NCI-H2171 (cell line): ENCODE results near the gene BTBD9.
"Not testable (repeated sequence)": the region's sequence is repeated elsewhere in the genome, so short reads cannot be mapped to it uniquely, and the experiment has no call there.

ENCODE experiments used
- DNase-seq: peaks from one replicate; lab custom pipeline; 2025; lab: John Stamatoyannopoulos, UW

BTBD9 gene

GRCh38 chr6:38429546-38429945 is 210.2 kb downstream of the BTBD9 start:
- no peak for DNase-seq

DNA sequence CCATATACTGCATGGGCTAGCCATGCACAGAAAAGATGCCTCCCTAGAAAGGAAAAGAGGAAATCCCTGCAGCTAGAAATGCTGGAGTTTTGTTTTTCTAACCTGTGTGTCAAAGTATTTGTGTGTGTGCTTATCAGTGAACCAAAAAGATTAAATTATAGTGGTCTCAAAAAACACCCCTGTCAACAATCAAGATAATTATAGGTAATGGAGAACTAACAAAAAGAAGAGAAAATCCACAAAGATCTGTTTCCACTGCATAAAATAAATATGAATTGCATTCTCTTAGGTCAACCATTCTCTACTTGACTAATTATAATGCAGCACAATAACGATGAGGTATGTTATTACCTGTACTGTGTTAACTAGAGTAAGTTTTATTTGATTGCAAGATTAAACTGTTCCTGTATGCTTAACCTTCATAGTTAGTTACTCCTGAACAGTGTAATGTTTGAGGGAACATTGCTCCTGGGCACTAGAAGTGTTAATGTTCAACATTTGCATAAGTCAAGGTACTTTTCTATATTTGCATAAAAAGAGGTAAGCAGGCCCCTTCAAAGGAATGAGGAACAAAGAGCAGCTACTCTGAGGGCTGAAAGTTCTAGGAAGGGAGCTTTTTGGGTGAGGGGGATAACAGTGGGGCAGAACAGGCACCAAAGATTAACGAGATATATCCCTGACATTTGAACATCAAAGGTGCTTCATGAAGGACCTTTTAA is 212.1 kb downstream of the BTBD9 start:
- no peak for DNase-seq

DNA sequence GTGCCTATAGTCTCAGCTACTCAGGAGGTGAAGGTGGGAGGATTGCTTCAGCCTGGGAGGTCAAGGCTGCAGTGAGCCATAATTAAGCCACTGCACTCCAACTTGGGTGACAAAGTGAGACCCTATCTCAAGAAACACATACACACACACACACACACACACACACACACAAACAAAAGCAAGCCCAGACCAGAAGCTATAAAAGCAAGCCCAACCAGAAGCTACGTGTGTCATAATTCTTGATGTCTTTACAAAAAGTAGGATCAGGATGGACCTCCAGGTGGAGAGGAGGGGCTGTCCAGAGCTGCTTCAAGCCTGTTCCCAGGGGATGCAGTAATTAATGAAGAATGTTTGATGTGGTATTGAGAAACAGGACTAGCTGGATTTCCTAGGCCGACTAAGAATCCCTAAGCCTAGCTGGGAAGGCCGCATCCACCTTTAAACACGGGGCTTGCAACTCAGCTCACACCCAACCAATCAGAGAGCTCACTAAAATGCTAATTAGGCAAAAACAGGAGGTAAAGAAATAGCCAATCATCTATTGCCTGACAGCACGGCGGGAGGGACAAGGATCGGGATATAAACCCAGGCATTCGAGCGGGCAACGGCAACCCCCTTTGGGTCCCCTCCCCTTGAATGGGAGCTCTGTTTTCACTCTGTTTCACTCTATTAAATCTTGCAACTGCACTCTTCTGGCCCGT is 213.8 kb downstream of the BTBD9 start:
- not testable (repeated sequence) for DNase-seq

GRCh38 chr6:38423746-38424145 is 216.0 kb downstream of the BTBD9 start:
- DNase-seq: no peak

DNA sequence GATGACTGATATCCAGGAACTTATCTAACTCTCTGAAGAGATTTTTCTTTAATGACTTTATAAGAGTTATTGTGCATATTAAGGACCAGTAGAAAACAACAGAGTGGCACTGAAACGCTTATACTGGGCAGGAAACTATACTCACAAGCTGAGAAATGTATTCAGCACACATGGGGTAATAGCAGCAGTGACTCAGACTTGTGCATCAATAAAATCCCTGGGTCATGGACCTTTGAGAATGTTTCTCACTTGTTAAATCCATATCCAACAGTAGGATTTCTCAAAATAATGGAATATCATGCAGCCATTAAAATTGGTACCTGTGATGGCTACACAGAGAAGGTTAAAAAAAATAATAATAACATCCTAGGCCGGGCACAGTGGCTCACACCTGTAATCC is 219.5 kb downstream of the BTBD9 start:
- no peak for DNase-seq

- no peak for DNase-seq
Observed at GRCh38 chr6:38417521-38417920, 222.2 kb downstream of the BTBD9 start.

DNA sequence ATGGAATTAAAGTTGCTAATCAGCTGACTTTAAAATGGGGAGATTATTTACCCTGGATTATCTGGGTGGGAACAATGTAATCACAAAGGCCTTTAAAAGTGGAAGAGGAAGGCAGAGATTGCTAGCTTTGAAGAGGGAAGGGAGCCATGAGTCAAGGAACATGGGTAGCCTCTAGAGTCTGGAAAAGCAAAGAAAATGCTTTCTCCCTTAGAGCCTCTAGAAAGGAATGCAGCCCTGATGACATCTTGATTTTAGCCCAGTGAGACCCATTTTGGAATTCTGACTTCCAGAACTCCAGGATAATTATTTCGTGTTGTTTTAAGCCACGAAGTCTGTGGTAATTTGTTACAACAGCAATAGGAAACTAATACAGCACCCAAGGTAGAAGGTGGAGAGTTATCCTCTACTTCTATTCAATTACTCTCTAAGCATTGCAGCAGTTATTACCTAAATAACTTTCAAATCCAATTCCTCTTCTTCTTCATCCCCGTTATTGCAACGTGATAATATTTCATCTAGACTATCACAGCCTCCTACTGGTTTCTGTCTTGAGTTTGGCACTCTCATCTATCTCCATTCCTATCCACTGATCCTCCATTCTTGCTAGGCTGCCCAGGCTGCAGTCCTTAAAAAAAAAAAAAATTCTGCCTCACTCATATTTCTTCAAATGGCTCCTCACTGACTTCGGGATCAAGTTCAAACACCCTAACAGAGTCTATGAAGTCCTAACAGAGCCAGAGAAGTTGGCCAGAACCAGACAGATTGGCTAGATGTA is 224.3 kb downstream of the BTBD9 start:
- no peak for DNase-seq

DNA sequence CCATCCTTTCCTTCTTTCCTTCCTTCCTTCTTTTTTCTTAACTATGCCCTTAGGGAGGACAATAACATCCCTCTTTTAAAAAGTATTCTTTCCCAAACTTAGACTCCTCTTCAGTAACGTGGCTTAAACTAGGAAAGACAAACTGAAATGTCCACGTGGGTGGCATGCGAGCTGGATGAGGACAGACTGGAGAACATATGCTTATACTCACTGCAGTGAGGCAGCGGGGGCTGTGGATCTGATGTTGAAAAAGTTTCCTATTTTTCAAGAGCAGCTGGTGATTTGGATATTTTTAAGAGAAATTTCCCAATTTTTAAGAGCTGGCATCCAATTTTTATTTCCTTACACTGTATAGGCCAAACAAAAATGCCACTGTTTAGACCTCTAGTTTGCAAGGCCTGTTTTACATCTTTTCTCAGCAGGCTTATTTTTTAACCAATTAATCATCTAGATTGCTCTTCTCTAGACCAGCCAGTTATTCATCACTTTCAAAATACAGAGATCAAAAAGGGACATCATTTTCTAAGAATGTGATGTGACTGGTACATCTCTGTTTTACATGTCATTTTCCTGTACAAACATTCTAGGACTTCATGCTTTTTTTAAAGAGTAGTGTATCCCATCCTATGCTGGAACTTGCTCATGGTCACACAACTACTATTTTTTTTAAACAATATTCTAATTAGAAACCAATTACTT is 226.5 kb downstream of the BTBD9 start:
- DNase-seq: no peak

DNA sequence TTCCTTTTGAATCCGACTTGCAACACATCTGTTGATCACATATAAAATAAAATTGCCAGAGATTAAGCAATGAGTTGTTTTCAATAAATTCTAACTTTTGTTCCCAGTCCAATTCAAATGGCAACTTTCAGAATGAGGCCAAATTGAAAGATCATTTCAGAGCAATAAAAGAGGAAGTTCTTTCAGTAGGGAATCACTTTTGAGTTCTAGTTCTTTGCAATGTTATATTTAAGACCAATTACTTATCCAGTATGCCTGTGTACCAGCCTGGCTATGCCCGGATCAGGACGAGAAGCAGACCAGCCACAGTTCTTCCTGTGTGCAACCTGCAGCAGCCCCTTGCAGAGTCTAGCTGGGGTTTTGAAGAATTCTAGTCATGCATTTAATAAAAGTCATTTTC is 232.5 kb downstream of the BTBD9 start:
- no peak for DNase-seq

GRCh38 chr6:38406096-38406495 is 233.6 kb downstream of the BTBD9 start:
- no peak for DNase-seq

- no peak for DNase-seq
Observed at GRCh38 chr6:38404900-38405556, 234.7 kb downstream of the BTBD9 start.

DNA sequence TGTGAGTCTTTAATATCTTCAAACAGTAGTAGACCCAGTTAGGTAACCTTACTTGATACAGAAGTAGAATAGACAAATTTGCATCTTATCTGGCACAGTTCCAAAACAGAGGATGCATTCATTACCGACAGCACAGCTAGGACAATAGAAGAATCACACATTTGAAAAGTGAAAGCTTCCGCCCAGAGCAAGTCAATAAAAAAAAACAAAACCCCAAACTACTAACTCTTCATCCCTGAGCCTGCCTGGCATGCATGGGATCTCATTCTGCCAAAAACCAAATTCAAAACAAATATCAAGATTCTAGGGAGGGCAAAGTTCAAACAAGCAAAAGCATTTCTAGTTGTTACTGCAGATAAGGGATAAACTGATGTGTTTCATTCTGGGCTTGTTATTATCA is 235.4 kb downstream of the BTBD9 start:
- DNase-seq: no peak

DNA sequence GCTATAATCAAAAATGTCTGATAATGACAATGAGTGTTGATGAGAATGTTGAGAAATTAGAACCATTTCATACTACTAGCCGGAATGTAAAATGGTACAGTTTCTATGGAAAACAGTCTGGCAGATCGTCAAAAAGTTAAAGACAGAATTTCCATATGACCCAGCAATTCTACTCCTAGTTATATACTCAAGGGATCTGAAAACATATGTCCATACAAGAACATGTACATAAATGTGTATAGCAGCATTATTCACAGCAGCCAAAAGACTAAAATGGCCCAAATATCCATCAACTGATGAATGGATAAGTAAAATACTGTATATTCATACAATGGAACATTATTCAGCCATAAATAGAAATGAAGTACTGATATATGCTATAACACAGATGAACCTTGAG is 236.2 kb downstream of the BTBD9 start:
- DNase-seq: no peak

GRCh38 chr6:38400764-38401163 is 239.0 kb downstream of the BTBD9 start:
- no peak for DNase-seq

DNA sequence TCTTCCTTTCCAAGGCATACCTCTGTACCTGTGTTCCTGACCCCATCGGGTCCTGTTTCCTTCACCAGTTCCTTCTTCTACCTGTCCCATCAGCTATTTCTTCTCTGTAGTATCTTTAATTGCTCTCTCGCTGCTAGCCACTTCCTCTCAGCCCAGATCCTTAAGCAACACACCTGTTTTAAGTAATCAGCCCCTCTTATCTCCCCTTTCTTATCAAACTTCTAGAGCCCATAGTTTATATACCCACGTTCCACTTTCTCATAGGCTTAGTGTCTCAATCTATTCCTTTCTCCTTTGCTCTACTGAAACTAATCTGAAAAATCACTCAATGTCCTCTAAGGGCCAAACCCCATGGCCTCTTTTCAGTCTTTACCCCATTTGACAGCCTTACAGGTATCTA is 239.6 kb downstream of the BTBD9 start:
- no peak for DNase-seq

DNA sequence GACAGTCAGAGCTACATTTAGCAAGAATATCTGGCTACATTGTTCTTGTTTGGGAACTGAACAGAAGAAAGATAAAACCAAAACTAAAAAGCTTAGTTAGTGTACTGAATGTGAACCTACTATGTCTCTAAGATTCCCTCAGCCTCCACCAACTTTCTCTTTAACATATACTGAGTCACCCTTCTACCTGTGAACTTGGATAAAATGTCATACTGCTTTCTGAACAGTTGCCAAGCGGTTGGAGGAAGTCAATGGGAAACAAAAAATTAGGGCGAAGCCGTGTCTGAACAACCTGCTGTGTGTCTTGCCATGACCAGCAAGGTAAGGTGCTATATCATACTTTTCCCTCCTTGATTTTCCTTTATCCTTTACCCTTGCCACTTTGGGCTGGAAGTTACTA is 243.5 kb downstream of the BTBD9 start:
- no peak for DNase-seq

- no peak for DNase-seq
Observed at GRCh38 chr6:38393986-38394385, 245.7 kb downstream of the BTBD9 start.

GRCh38 chr6:38391626-38392579 is 247.8 kb downstream of the BTBD9 start:
- DNase-seq: no peak

GRCh38 chr6:38391206-38391605 is 248.5 kb downstream of the BTBD9 start:
- no peak for DNase-seq

DNA sequence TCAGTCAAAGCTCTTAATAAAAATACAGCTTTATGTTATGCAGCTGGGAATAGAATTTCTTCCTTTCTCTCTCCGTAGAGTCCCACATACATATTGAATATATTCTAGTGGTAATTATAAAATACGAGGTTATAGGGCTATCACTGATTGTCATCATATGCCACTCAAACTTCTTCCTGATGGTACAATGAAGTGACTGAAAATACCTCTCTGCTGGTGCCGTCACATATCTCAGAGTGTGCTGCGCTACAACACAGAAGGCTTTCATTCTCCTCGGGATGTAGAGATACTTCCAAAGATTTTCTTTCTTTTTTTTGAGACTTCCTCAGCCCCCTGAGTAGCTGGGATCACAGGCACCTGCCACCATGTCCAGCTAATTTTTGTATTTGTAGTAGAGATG is 249.9 kb downstream of the BTBD9 start:
- DNase-seq: no peak

DNA sequence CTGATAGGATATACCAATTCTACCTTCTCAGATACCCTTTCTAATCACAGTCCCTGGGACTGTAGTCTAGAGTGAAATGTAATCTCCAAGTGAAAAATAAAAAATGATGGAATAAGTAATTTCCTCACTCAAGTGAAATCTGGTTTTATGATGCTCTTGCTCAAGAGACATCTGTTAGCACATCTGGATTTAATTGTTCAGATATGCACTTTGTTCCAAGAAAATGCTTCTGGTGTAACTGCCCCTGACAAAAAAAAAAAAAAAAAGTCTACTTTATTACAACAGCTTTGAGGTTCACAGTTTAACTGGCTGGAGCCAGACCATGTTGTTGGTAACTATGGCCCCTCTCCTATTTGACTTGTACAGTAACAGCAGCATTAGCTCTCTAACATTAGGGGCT is 251.8 kb downstream of the BTBD9 start:
- DNase-seq: no peak
